Liver (tissue), 9 donors: ENCODE measurements around the gene CYP39A1. TPM values are rescaled to one million over a fixed set of nuclear protein-coding genes. Genes with fewer than 3 reads are reported as not detected.

Experiments
- DNase-seq: peaks from one replicate; pipeline ENCODE4 v3.0.0-alpha.2; 2017; ENCODE audit warnings: low spot score
- H3K27ac ChIP-seq, 2 donors: one replicate each; pipeline ENCODE4 v1.7.0; 2013; ENCODE audit warnings: inconsistent platforms in 2 of 2, low read length in 2 of 2, control low read depth in 1 of 2, low read depth in 1 of 2, mild to moderate bottlenecking in 1 of 2
- H3K27me3 ChIP-seq, 4 donors: one replicate each; pipeline versions ENCODE4 v1.6.1 to v1.7.0; 2013; ENCODE audit warnings: low read length in 3 of 4, inconsistent platforms in 1 of 4, mild to moderate bottlenecking in 1 of 4, moderate library complexity in 1 of 4; ENCODE audit not compliant: control insufficient read depth in 4 of 4, insufficient read depth in 4 of 4
- H3K36me3 ChIP-seq, 4 donors: one replicate each; pipeline versions ENCODE4 v1.6.1 to v1.7.0; 2013; ENCODE audit warnings: low read length in 3 of 4, mild to moderate bottlenecking in 3 of 4, low read depth in 1 of 4, moderate library complexity in 1 of 4; ENCODE audit not compliant: control insufficient read depth in 4 of 4, insufficient read depth in 3 of 4
- H3K4me1 ChIP-seq, 4 donors: one replicate each; pipeline versions ENCODE4 v1.6.1 to v1.7.0; 2013; ENCODE audit warnings: low read length in 3 of 4, mild to moderate bottlenecking in 3 of 4, moderate library complexity in 1 of 4; ENCODE audit not compliant: control insufficient read depth in 4 of 4, insufficient read depth in 4 of 4
- H3K4me3 ChIP-seq, 3 donors: one replicate each; pipeline versions ENCODE4 v1.6.1 to v1.7.0; 2013; ENCODE audit warnings: low read length in 3 of 3, control low read depth in 1 of 3, low read depth in 1 of 3, mild to moderate bottlenecking in 1 of 3
- H3K9ac ChIP-seq, 2 donors: one replicate each; pipeline ENCODE4 v1.7.0; 2013; ENCODE audit warnings: low read length in 2 of 2, mild to moderate bottlenecking in 2 of 2, moderate library complexity in 2 of 2, control low read depth in 1 of 2, low read depth in 1 of 2
- H3K9me3 ChIP-seq, 4 donors: one replicate each; pipeline versions ENCODE4 v1.6.1 to v1.7.0; 2013; ENCODE audit warnings: low read length in 3 of 4; ENCODE audit not compliant: control insufficient read depth in 4 of 4
- EGR1 ChIP-seq, 2 donors: IDR thresholded peaks; 2 replicates each; pipeline ENCODE4 v1.6.1; 2016 to 2018; ENCODE audit warnings: antibody characterized with exemption in 2 of 2, low read depth in 2 of 2
- FOXA1 ChIP-seq: IDR thresholded peaks from 2 replicates; pipeline ENCODE4 v1.6.1; 2016; ENCODE audit warnings: antibody characterized with exemption
- FOXA2 ChIP-seq: IDR thresholded peaks from 2 replicates; pipeline ENCODE4 v1.6.1; 2016; ENCODE audit warnings: antibody characterized with exemption
- GABPA ChIP-seq, 2 donors: IDR thresholded peaks in 1 of 2; conservative IDR thresholded peaks in 1 of 2; 2 replicates each; pipeline ENCODE4 v1.6.1; 2016; ENCODE audit warnings: antibody characterized with exemption in 2 of 2, mild to moderate bottlenecking in 1 of 2, moderate library complexity in 1 of 2
- HNF4A ChIP-seq, 2 donors: conservative IDR thresholded peaks; 2 replicates each; pipeline ENCODE4 v1.6.1; 2016; ENCODE audit warnings: antibody characterized with exemption in 2 of 2, mild to moderate bottlenecking in 2 of 2
- NR2F2 ChIP-seq: IDR thresholded peaks from 2 replicates; pipeline ENCODE4 v1.6.1; 2016; ENCODE audit warnings: antibody characterized with exemption
- REST ChIP-seq: IDR thresholded peaks from 2 replicates; pipeline ENCODE4 v1.6.1; 2016; ENCODE audit warnings: antibody characterized with exemption, mild to moderate bottlenecking
- SP1 ChIP-seq: IDR thresholded peaks from 2 replicates; pipeline ENCODE4 v1.6.1; 2018; ENCODE audit warnings: antibody characterized with exemption, mild to moderate bottlenecking
- TAF1 ChIP-seq: conservative IDR thresholded peaks from 2 replicates; pipeline ENCODE4 v1.6.1; 2016; ENCODE audit warnings: antibody characterized with exemption, mild to moderate bottlenecking
- YY1 ChIP-seq: IDR thresholded peaks from 2 replicates; pipeline ENCODE4 v1.6.1; 2016; ENCODE audit warnings: antibody characterized with exemption, mild to moderate bottlenecking
- ZBTB33 ChIP-seq: IDR thresholded peaks from 2 replicates; pipeline ENCODE4 v1.6.1; 2016; ENCODE audit warnings: antibody characterized with exemption
- WGBS: extraction: QIAGEN DNeasy Blood & Tissue Kit; methylation state at CpG from one replicate; pipeline ENCODE4 v1.1.7; 2013; 5-methylcytosine and 5-hydroxymethylcytosine counted together
- polyA plus RNA-seq, 2 donors: library from polyadenylated mRNA; stranded (reverse) in 1 of 2; unstranded in 1 of 2; fragments of 200-250 nt in 1 of 2; fragments of >200 nt in 1 of 2; fragmentation: Nextera tagmentation in 1 of 2; extraction: Ambion mirVana in 1 of 2; gene quantifications; one replicate each; pipeline versions ENCODE4 v1.2.1 to v1.2.3, GENCODE V29; 2013 to 2015
- total RNA-seq, 2 donors: library from RNA; depleted of rRNA; stranded (reverse); fragments of >200 nt; gene quantifications; one replicate each; pipeline ENCODE4 v1.2.3, GENCODE V29; 2014
- TF ChIP-seq, protein P1 (sequence below): IDR thresholded peaks from 2 replicates; pipeline ENCODE4 v1.6.1; 2016; ENCODE audit warnings: antibody characterized with exemption
- TF ChIP-seq, protein P2 (sequence below): IDR thresholded peaks from 2 replicates; pipeline ENCODE4 v1.6.1; 2016; ENCODE audit warnings: antibody characterized with exemption
- donor health status: healthy.
- donor health status: healthy.
- donor health status: healthy.
- donor health status: healthy.
- donor health status: healthy.

CYP39A1 gene
- total and polyA plus RNA-seq, 4 donors = 10.8 to 29.8 (median 15.2) TPM

GRCh38 chr6:46674410-46674809 lies 21.8 kb upstream of the CYP39A1 start (continued):
- TF ChIP-seq REST (no peak), FOXA1 (no peak), EGR1 (IDR thresholded peaks at IDR 0.05; ENCODE audit: low read depth in 2 of 2) (no peak)

DNA sequence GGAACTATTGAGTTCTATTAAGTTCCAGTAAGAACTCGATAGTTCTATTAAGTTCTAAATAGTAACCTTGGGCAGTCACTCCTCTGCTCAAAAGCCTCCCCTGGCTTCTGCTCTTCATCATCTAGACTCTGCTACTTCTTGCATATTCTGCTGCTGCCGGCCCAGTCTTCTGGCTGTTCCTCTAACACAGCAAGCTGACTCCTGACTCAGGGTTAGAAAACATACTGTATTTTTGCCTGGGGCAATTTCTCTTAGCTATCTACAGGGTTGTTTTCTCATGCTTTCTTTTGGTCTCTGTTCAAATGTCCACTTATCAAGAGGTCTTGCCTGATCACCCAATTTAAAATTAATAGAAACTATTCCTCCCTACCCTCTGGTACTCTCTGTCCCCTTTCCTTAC lies 14.8 kb upstream of the CYP39A1 start:
- Histone ChIP-seq H3K9ac (no peak overlapping the region), H3K27me3 (no peaks in the 10 kb centered on the region), H3K4me3 (no peak overlapping the region), H3K9me3 (no peaks in the 10 kb centered on the region), H3K36me3 (peaks cover 2 to 14% (median 5%) of the 10 kb centered on the region in 4 donors), H3K4me1 (no peaks in the 10 kb centered on the region), H3K27ac (no peak overlapping the region)
- TF ChIP-seq HNF4A (conservative IDR thresholded peaks at IDR 0.05) (no peak), NR2F2 (no peak), ZBTB33 (no peak), YY1 (no peak), FOXA2 (no peak), TAF1 (no peak), EGR1 (IDR thresholded peaks at IDR 0.05; ENCODE audit: low read depth in 2 of 2) (no peak), SP1 (no peak), GABPA (IDR thresholded peaks at IDR 0.05 in 1 of 2, conservative IDR thresholded peaks at IDR 0.05 in 1 of 2) (no peak), REST (no peak)
- TF ChIP-seq, protein P1, sequence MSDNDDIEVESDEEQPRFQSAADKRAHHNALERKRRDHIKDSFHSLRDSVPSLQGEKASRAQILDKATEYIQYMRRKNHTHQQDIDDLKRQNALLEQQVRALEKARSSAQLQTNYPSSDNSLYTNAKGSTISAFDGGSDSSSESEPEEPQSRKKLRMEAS = no peak
- TF ChIP-seq, protein P2, sequence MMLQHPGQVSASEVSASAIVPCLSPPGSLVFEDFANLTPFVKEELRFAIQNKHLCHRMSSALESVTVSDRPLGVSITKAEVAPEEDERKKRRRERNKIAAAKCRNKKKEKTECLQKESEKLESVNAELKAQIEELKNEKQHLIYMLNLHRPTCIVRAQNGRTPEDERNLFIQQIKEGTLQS = no peak
- DNase-seq = no peak
- 98% methylated on average over 2 of the region's 2 CpGs for whole genome bisulfite sequencing
